HUES64 (cell line): ENCODE data around the gene TARBP1.

Source experiments
- H3K27ac ChIP-seq: 2 replicates; pipeline ENCODE4 v1.7.0; 2013; ENCODE audit warnings: low read depth, low read length, inconsistent platforms
- H3K27me3 ChIP-seq: 2 replicates; pipeline ENCODE4 v1.6.1; 2013; ENCODE audit warnings: mild to moderate bottlenecking, low read length; ENCODE audit not compliant: insufficient read depth
- H3K36me3 ChIP-seq: 2 replicates; pipeline ENCODE4 v1.6.1; 2013; ENCODE audit warnings: mild to moderate bottlenecking, low read length; ENCODE audit not compliant: insufficient read depth
- H3K4me1 ChIP-seq: 2 replicates; pipeline ENCODE4 v1.6.1; 2013; ENCODE audit warnings: mild to moderate bottlenecking, low read length, moderate library complexity; ENCODE audit not compliant: insufficient read depth
- H3K4me3 ChIP-seq: 2 replicates; pipeline ENCODE4 v1.5.1; 2013; ENCODE audit warnings: mild to moderate bottlenecking, low read length, moderate library complexity
- H3K9ac ChIP-seq: 2 replicates; pipeline ENCODE4 v1.6.1; 2013; ENCODE audit warnings: mild to moderate bottlenecking, low read depth, low read length
- H3K9me3 ChIP-seq: 2 replicates; pipeline ENCODE4 v1.6.1; 2013; ENCODE audit warnings: low read depth, low read length; ENCODE audit not compliant: insufficient read depth
- WGBS: fragments of 150-250, 120-280 bp; methylation state at CpG from one replicate; pipeline ENCODE4 v1.1.7; 2013; ENCODE audit warnings: missing lambda C conversion rate; 5-methylcytosine and 5-hydroxymethylcytosine counted together

Gene TARBP1

GRCh38 chr1:234503193-234504050 is 24.4 kb upstream of the TARBP1 start:
- Histone ChIP-seq H3K27ac (no peak overlapping the region), H3K4me3 (no peak overlapping the region), H3K27me3 (peaks cover 5% of the 10 kb centered on the region; the same call in 1 of the 2 replicates), H3K4me1 (peaks cover 23% of the 10 kb centered on the region), H3K9me3 (no peaks in the 10 kb centered on the region), H3K36me3 (no peaks in the 10 kb centered on the region), H3K9ac (no peak overlapping the region)
- WGBS, result 85% methylated on average over 3 of the region's 4 CpGs

- Histone ChIP-seq H3K27ac (no peak overlapping the region), H3K9me3 (no peaks in the 10 kb centered on the region), H3K36me3 (no peaks in the 10 kb centered on the region), H3K27me3 (peaks cover 5% of the 10 kb centered on the region; the same call in 1 of the 2 replicates), H3K4me3 (no peak overlapping the region), H3K4me1 (peaks cover 23% of the 10 kb centered on the region), H3K9ac (no peak overlapping the region)
These were observed 23.8 kb upstream of the TARBP1 start for GRCh38 chr1:234502785-234503184.

GRCh38 chr1:234500269-234500668 is 21.3 kb upstream of the TARBP1 start:
- H3K9me3 ChIP-seq, result no peaks in the 10 kb centered on the region
- H3K27me3 ChIP-seq, result peaks cover 5% of the 10 kb centered on the region; the same call in 1 of the 2 replicates
- H3K4me3 ChIP-seq, result no peak overlapping the region
- peaks cover 24% of the 10 kb centered on the region for H3K4me1 ChIP-seq
- H3K27ac ChIP-seq, result no peak overlapping the region
- no peak overlapping the region for H3K9ac ChIP-seq
- no peaks in the 10 kb centered on the region for H3K36me3 ChIP-seq
- 82% methylated on average over 2 of the region's 2 CpGs for WGBS

- H3K27me3 ChIP-seq, result peaks cover 5% of the 10 kb centered on the region; the same call in 1 of the 2 replicates
- H3K4me1 ChIP-seq, result peaks cover 28% of the 10 kb centered on the region
- WGBS, result 97% methylated on average over 4 of the region's 4 CpGs
- H3K9ac ChIP-seq, result no peak overlapping the region
- H3K4me3 ChIP-seq, result no peak overlapping the region
- no peak overlapping the region for H3K27ac ChIP-seq
- no peaks in the 10 kb centered on the region for H3K9me3 ChIP-seq
- no peaks in the 10 kb centered on the region for H3K36me3 ChIP-seq
These were observed 20.9 kb upstream of the TARBP1 start for GRCh38 chr1:234499943-234500245.

GRCh38 chr1:234499119-234499942 is 20.4 kb upstream of the TARBP1 start:
- H3K9ac ChIP-seq, result no peak overlapping the region
- peaks cover 5% of the 10 kb centered on the region; the same call in 1 of the 2 replicates for H3K27me3 ChIP-seq
- H3K36me3 ChIP-seq, result no peaks in the 10 kb centered on the region
- no peaks in the 10 kb centered on the region for H3K9me3 ChIP-seq
- whole genome bisulfite sequencing, result 43% methylated on average over 27 of the region's 27 CpGs
- H3K27ac ChIP-seq, result no peak overlapping the region
- peaks cover 30% of the 10 kb centered on the region for H3K4me1 ChIP-seq
- H3K4me3 ChIP-seq, result no peak overlapping the region

- H3K27ac ChIP-seq, result no peak overlapping the region
These were observed 19.6 kb upstream of the TARBP1 start for GRCh38 chr1:234498448-234499118.

GRCh38 chr1:234497589-234497988 is 18.6 kb upstream of the TARBP1 start:
- Histone ChIP-seq H3K9ac (no peak overlapping the region), H3K4me3 (no peak overlapping the region), H3K4me1 (peaks cover 24% of the 10 kb centered on the region), H3K9me3 (no peaks in the 10 kb centered on the region), H3K36me3 (no peaks in the 10 kb centered on the region), H3K27me3 (peaks cover 5% of the 10 kb centered on the region; the same call in 1 of the 2 replicates), H3K27ac (no peak overlapping the region)
- 92% methylated on average over 1 of the region's 1 CpG for WGBS

More at GRCh38 chr1:234498448-234499118, 19.6 kb upstream of the TARBP1 start:
- 68% methylated on average over 9 of the region's 9 CpGs for WGBS
- no peaks in the 10 kb centered on the region for H3K9me3 ChIP-seq
- no peaks in the 10 kb centered on the region for H3K36me3 ChIP-seq
- H3K9ac ChIP-seq, result no peak overlapping the region
- H3K4me1 ChIP-seq, result peaks cover 30% of the 10 kb centered on the region
- H3K4me3 ChIP-seq, result no peak overlapping the region
- peaks cover 5% of the 10 kb centered on the region; the same call in 1 of the 2 replicates for H3K27me3 ChIP-seq

- 44% methylated on average over 7 of the region's 7 CpGs for WGBS
- peaks cover 5% of the 10 kb centered on the region; the same call in 1 of the 2 replicates for H3K27me3 ChIP-seq
- no peak overlapping the region for H3K9ac ChIP-seq
These were observed 16.4 kb upstream of the TARBP1 start for GRCh38 chr1:234495231-234495990.

GRCh38 chr1:234494049-234494448 is 15.1 kb upstream of the TARBP1 start:
- WGBS, result 87% methylated on average over 4 of the region's 4 CpGs
- Histone ChIP-seq H3K27ac (no peak overlapping the region), H3K27me3 (no peaks in the 10 kb centered on the region), H3K9ac (no peak overlapping the region), H3K4me3 (no peak overlapping the region), H3K4me1 (peaks cover 13% of the 10 kb centered on the region; the same call in 1 of the 2 replicates), H3K9me3 (no peaks in the 10 kb centered on the region), H3K36me3 (no peaks in the 10 kb centered on the region)

More at GRCh38 chr1:234495231-234495990, 16.4 kb upstream of the TARBP1 start:
- H3K27ac ChIP-seq, result no peak overlapping the region
- H3K4me1 ChIP-seq, result peaks cover 26% of the 10 kb centered on the region; the same call in 1 of the 2 replicates
- no peaks in the 10 kb centered on the region for H3K9me3 ChIP-seq
- no peaks in the 10 kb centered on the region for H3K36me3 ChIP-seq
- no peak overlapping the region for H3K4me3 ChIP-seq

GRCh38 chr1:234490793-234491479 is 12.0 kb upstream of the TARBP1 start:
- no peaks in the 10 kb centered on the region for H3K27me3 ChIP-seq
- peaks cover 13% of the 10 kb centered on the region; the same call in 1 of the 2 replicates for H3K4me1 ChIP-seq
- WGBS, result 78% methylated on average over 4 of the region's 4 CpGs
- H3K36me3 ChIP-seq, result no peaks in the 10 kb centered on the region
- no peaks in the 10 kb centered on the region for H3K9me3 ChIP-seq
- H3K27ac ChIP-seq, result no peak overlapping the region
- no peak overlapping the region for H3K9ac ChIP-seq
- no peak overlapping the region for H3K4me3 ChIP-seq
